HepG2 (cell line): ENCODE measurements around the gene PDLIM4. TPM values are rescaled to one million over a fixed set of nuclear protein-coding genes. Genes with fewer than 3 reads are reported as not detected.
A peak's percentile ranks its signal among the peaks of the same experiment; 100 is the strongest.

ENCODE experiments used
- AGO2 ChIP-seq: fragments of 200-400 bp; formaldehyde crosslinking; optimal IDR thresholded peaks from 2 replicates; pipeline ENCODE3; 2017; ENCODE audit warnings: mild to moderate bottlenecking, low read depth, low read length, moderate library complexity
- ELF3 ChIP-seq: IDR thresholded peaks from 2 replicates; pipeline ENCODE4 v1.6.1; 2016; ENCODE audit warnings: missing genetic modification reagents, missing compliant biosample characterization
- HNF1A ChIP-seq, 2 experiments: sonication (generic) in 1 of 2; formaldehyde crosslinking in 1 of 2; IDR thresholded peaks; 2 replicates each; pipeline versions ENCODE4 v1.4.0 to v1.6.1; 2016 to 2020; ENCODE audit warnings: borderline replicate concordance in 1 of 2, low read depth in 1 of 2, mild to moderate bottlenecking in 1 of 2, missing genetic modification reagents in 1 of 2
- KDM3A ChIP-seq: IDR thresholded peaks from 2 replicates; pipeline ENCODE4 v1.6.1; 2018; ENCODE audit warnings: low read depth, missing compliant biosample characterization
- KDM5B ChIP-seq: sonication (generic); formaldehyde crosslinking; IDR thresholded peaks from 2 replicates; pipeline ENCODE4 v1.4.0; 2020; ENCODE audit warnings: missing genetic modification reagents, mild to moderate bottlenecking, borderline replicate concordance
- NFE2L1 ChIP-seq: sonication (generic); formaldehyde crosslinking; IDR thresholded peaks from 2 replicates; pipeline ENCODE4 v1.4.0; 2020; ENCODE audit warnings: missing genetic modification reagents, mild to moderate bottlenecking, borderline replicate concordance
- RERE ChIP-seq: IDR thresholded peaks from 2 replicates; pipeline ENCODE4 v1.6.1; 2016; ENCODE audit warnings: low read depth, missing genetic modification reagents, missing compliant biosample characterization
- TAF15 ChIP-seq: fragments of 200-400 bp; formaldehyde crosslinking; IDR thresholded peaks from one replicate; pipeline ENCODE4 v1.6.1; 2018; ENCODE audit warnings: mild to moderate bottlenecking, low read depth, low read length; ENCODE audit not compliant: poor library complexity, severe bottlenecking
- ZBTB4 ChIP-seq: sonication (generic); formaldehyde crosslinking; IDR thresholded peaks from 2 replicates; pipeline ENCODE4 v1.4.0; 2020; ENCODE audit warnings: missing genetic modification reagents, mild to moderate bottlenecking, borderline replicate concordance
- ZNF558 ChIP-seq: sonication (generic); formaldehyde crosslinking; IDR thresholded peaks from 2 replicates; pipeline ENCODE4 v1.9.0; 2022; ENCODE audit warnings: mild to moderate bottlenecking, missing genetic modification reagents, borderline replicate concordance
- ZSCAN22 ChIP-seq: sonication (generic); formaldehyde crosslinking; IDR thresholded peaks from 2 replicates; pipeline ENCODE4 v1.4.0; 2020; ENCODE audit warnings: mild to moderate bottlenecking, missing genetic modification reagents
- polyA plus RNA-seq, 8 experiments: library from polyadenylated mRNA; depleted of rRNA in 3 of 8; stranded (reverse) in 7 of 8; unstranded in 1 of 8; fragments of >200 nt; fragmentation: Illumina TruSeq in 4 of 8; extraction: Trizol in 4 of 8; gene quantifications; 2 replicates each; pipeline versions ENCODE4 v1.2.1 to v1.2.3, GENCODE V29; 2011 to 2016; ENCODE audit warnings: low read depth in 4 of 8, missing spikeins in 1 of 8, mixed read lengths in 1 of 8; ENCODE audit not compliant: insufficient read depth in 1 of 8
- total RNA-seq, 5 experiments: library from RNA; depleted of rRNA; stranded (reverse); fragments of >200 nt; fragmentation: Illumina TruSeq; extraction: Trizol; gene quantifications; 2 replicates each; pipeline ENCODE4 v1.2.3, GENCODE V29; 2016; ENCODE audit warnings: low read depth in 1 of 5

PDLIM4 gene
- total and polyA plus RNA-seq, 2 of the 13 experiments (the other 11 are each of a cell fraction or from before 2014, with no cell fraction given), result 1.1 to 2.3 TPM

- TF ChIP-seq NFE2L1 (no peak), KDM3A (CRISPR knock-in tag) (no peak), ZNF558 (CRISPR knock-in tag) (no peak), ZBTB4 (CRISPR knock-in tag) (peak; percentile 31; the same call in 1 of the 2 replicates), HNF1A (IDR thresholded peaks at IDR 0.05; ENCODE audit: low read depth) (no peak), HNF1A (CRISPR knock-in tag; IDR thresholded peaks at IDR 0.05; ENCODE audit: borderline replicate concordance) (no peak), RERE (CRISPR knock-in tag) (no peak), ZSCAN22 (CRISPR knock-in tag) (no peak), ELF3 (no peak), AGO2 (no peak), KDM5B (CRISPR knock-in tag) (no peak), TAF15 (no peak)
Observed at GRCh38 chr5:132300577-132301343, 43.3 kb downstream of the PDLIM4 start (continued).
